Mucosa of descending colon (tissue), 3 donors: ENCODE measurements around the gene C17orf75. TPM values are rescaled to one million over a fixed set of nuclear protein-coding genes. Genes with fewer than 3 reads are reported as not detected.
"Not testable (repeated sequence)": the region's sequence is repeated elsewhere in the genome, so short reads cannot be mapped to it uniquely, and the experiment has no call there.

ENCODE experiments used
- ATAC-seq: fragments of 200-7000 bp; cut with Tn5 transposase; one replicate; pipeline ENCODE4 v1.9.1; 2020; ENCODE audit warnings: mild to moderate bottlenecking, moderate library complexity
- DNase-seq, 3 donors: peaks; one replicate each; pipeline ENCODE4 v3.0.0-alpha.2; 2020
- H3K36me3 ChIP-seq: fragments of 200-600 bp; one replicate; pipeline ENCODE4 v1.8.0; 2021; ENCODE audit warnings: low read depth, mild to moderate bottlenecking
- H3K4me1 ChIP-seq: fragments of 200-600 bp; one replicate; pipeline ENCODE4 v1.8.0; 2021; ENCODE audit warnings: low read depth, mild to moderate bottlenecking
- H3K4me3 ChIP-seq: fragments of 200-600 bp; one replicate; pipeline ENCODE4 v1.8.0; 2021; ENCODE audit warnings: mild to moderate bottlenecking
- H3K9me3 ChIP-seq: fragments of 200-600 bp; one replicate; pipeline ENCODE4 v1.8.0; 2021; ENCODE audit warnings: mild to moderate bottlenecking
- CTCF ChIP-seq: fragments of 200-600 bp; IDR thresholded peaks from one replicate; pipeline ENCODE4 v1.8.0; 2022; ENCODE audit warnings: antibody characterized with exemption, mild to moderate bottlenecking
- intact Hi-C, 2 donors: fragments of 100-400 bp; cut with DNase I in 1 of 2; cut with micrococcal nuclease in 1 of 2; formaldehyde crosslinking; loops; one replicate each; pipeline versions ENCODE4 v1.11.0 to v1.11.1; 2022; cut with DNase I, micrococcal nuclease
- total RNA-seq, 3 donors: library from RNA; stranded (reverse); fragmentation: NEBNext Ultra II Directional in 2 of 3; extraction: Animal tissue kit (Norgen Biotek cat#: 25700) in 2 of 3; gene quantifications; one replicate each; pipeline versions ENCODE4 v1.2.1 to v1.2.4, GENCODE V29; 2021 to 2023
- donor health status: DM: no; HTN: no; CAD: no; lungs with moderate emphysema.
- donor health status: DM: no; HTN: no; CAD: no.
- donor health status: DM: no; HTN: yes; CAD: no.

The C17orf75 gene
- total RNA-seq, 3 donors from 2014 or later = 10.3 to 14.8 (median 12.9) TPM

GRCh38 chr17:32320847-32321246 is 21.1 kb downstream of the C17orf75 start:
- no peak overlapping the region for H3K4me3 ChIP-seq
- no peaks in the 10 kb centered on the region for H3K9me3 ChIP-seq
- no peak for TF ChIP-seq CTCF
- ATAC-seq = no peak
- H3K36me3 ChIP-seq = no peaks in the 10 kb centered on the region
- intact Hi-C loops = loop anchor here in 1 of 2 donors (5.0 kb wide), 1 partner anchor 54 kb away; the partner anchor contains the start of gene RHBDL3
- no peak for DNase-seq
- H3K4me1 ChIP-seq = no peaks in the 10 kb centered on the region

- not testable (repeated sequence) for H3K9me3 ChIP-seq, H3K4me3 ChIP-seq, H3K4me1 ChIP-seq, H3K36me3 ChIP-seq, DNase-seq, ATAC-seq
- intact Hi-C loops = loop anchor here in 1 of 2 donors (5.0 kb wide), 1 partner anchor 53 kb away; the partner anchor contains the start of gene RHBDL3
Measured at GRCh38 chr17:32320080-32320479, 21.9 kb downstream of the C17orf75 start.

- H3K9me3 ChIP-seq = no peaks in the 10 kb centered on the region
- no peaks in the 10 kb centered on the region for H3K36me3 ChIP-seq
- H3K4me3 ChIP-seq = no peak overlapping the region
- H3K4me1 ChIP-seq = no peaks in the 10 kb centered on the region
- DNase-seq = peak; percentile 69 to 87 (median 85)
- peak; percentile 91 for ATAC-seq
- intact Hi-C loops = loop anchor here in 1 of 2 donors (2.0 kb wide), 1 partner anchor 67 kb away; no protein-coding TSS in a partner anchor
- peak; percentile 79 for TF ChIP-seq CTCF
Measured at GRCh38 chr17:32319548-32319905, 22.4 kb downstream of the C17orf75 start.

GRCh38 chr17:32318071-32318470 is 23.9 kb downstream of the C17orf75 start:
- H3K4me1 ChIP-seq = no peaks in the 10 kb centered on the region
- intact Hi-C loops = loop anchor here in 1 of 2 donors (2.0 kb wide), 1 partner anchor 65 kb away; no protein-coding TSS in a partner anchor
- TF ChIP-seq CTCF = no peak
- ATAC-seq (no peak), DNase-seq (no peak)
- H3K9me3 ChIP-seq = no peaks in the 10 kb centered on the region
- H3K36me3 ChIP-seq = no peaks in the 10 kb centered on the region
- H3K4me3 ChIP-seq = no peak overlapping the region

GRCh38 chr17:32317353-32317752 is 24.6 kb downstream of the C17orf75 start:
- intact Hi-C loops = no loop called here
- no peak for TF ChIP-seq CTCF
- Histone ChIP-seq H3K4me1 (no peaks in the 10 kb centered on the region), H3K36me3 (no peaks in the 10 kb centered on the region), H3K9me3 (no peaks in the 10 kb centered on the region), H3K4me3 (no peak overlapping the region)
- DNase-seq (no peak), ATAC-seq (no peak)

- intact Hi-C loops, ATAC-seq, H3K9me3 ChIP-seq, H3K4me3 ChIP-seq, H3K4me1 ChIP-seq, H3K36me3 ChIP-seq, DNase-seq: not testable (repeated sequence)
Measured at GRCh38 chr17:32316653-32317052, 25.3 kb downstream of the C17orf75 start.

GRCh38 chr17:32315171-32315570 is 26.8 kb downstream of the C17orf75 start:
- intact Hi-C loops = no loop called here
- no peak for ATAC-seq
- no peaks in the 10 kb centered on the region for H3K4me1 ChIP-seq

More at GRCh38 chr17:32315171-32315570, 26.8 kb downstream of the C17orf75 start:
- no peak for TF ChIP-seq CTCF
- Histone ChIP-seq H3K36me3 (no peaks in the 10 kb centered on the region), H3K4me3 (no peak overlapping the region), H3K9me3 (no peaks in the 10 kb centered on the region)
- DNase-seq = no peak
